ENCODE results near the gene CEP72.
A peak's percentile ranks its signal among the peaks of the same experiment; 100 is the strongest.

The CEP72 gene

GRCh38 chr5:610011-610743 is 2.0 kb upstream of the CEP72 start:
- H3K27ac ChIP-seq: no peak overlapping the region
- no peak overlapping the region for H3K4me3 ChIP-seq

DNA sequence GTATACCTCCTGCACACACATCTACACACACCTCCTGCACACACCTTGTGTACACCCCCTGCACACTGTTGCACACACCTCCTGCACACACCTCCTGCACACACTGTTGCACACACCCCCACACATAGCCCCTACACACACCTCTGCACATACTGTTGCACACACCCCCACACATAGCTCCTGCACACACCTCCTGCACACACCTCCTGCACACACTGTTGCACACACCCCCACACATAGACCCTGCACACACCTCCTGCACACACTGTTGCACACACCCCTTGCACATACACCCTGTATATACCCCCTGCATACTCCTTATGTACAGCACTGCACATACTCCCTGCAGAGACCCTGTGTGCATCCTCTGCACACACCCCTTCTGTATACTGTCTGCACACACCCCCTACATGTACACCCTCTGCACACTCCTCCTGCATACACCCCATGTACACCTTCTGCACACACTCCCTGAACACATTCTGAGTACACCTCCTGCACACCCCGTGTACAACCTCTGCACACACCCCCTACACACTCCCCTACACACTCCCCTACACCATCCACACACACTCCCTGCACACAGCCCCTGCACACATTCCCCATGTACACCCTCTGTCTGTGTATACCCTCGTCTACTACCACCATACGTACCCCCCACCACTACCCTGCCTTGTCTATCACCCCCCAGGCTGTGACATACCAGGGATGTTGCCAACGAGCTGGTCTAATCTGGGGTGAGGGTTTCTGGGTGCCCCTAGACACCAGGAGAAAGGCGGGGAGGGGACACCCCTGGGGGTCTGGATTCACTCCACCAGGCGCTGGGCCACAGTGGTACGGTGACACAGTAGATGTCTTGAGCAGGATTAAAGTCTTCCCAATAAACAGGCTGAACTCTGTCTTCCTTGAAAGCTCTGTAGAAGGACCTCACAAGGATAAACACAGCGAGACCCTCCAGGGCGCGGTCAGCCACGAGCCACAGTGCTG is 1.1 kb upstream of the CEP72 start:
- peak overlapping the region; percentile 63 to 99 (median 94) for H3K4me3 ChIP-seq
- H3K27ac ChIP-seq: peak overlapping the region in 12 of 21 experiments; percentile 65 to 87 (median 77)

GRCh38 chr5:612498-613424 is 621 bp downstream of the CEP72 start:
- peak overlapping the region in 19 of 21 experiments; percentile 6 to 87 (median 72) for H3K27ac ChIP-seq

DNA sequence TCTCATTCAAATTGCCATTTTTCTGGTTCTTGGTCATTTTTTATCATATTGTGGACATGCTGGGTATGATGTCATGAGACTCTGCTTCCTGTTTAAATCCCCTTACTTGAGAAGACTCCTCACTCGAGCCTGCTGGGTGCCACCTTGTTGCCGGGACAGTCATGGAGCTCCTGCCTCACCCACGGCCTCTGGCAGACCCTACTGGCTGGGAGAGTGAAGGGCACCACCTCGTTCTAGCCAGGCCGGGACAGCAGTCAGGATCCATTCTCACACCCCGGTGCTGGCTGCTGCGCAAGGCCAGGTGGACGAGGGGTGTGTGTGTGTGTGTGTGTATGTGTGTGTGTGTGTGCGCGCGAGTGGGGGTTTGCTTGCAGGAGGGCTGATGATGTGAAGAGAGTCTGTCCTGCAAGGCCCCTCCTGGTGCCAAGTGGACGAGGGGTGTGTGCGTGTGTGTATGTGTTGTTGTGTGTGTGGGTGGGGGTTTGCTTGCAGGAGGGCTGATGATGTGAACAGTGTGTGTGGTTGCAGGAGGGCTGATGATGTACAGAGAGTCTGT is 4.4 kb downstream of the CEP72 start:
- H3K4me3 ChIP-seq: no peak overlapping the region

More at GRCh38 chr5:612498-613424, 621 bp downstream of the CEP72 start:
- peak overlapping the region; percentile 63 to 99 (median 94) for H3K4me3 ChIP-seq

DNA sequence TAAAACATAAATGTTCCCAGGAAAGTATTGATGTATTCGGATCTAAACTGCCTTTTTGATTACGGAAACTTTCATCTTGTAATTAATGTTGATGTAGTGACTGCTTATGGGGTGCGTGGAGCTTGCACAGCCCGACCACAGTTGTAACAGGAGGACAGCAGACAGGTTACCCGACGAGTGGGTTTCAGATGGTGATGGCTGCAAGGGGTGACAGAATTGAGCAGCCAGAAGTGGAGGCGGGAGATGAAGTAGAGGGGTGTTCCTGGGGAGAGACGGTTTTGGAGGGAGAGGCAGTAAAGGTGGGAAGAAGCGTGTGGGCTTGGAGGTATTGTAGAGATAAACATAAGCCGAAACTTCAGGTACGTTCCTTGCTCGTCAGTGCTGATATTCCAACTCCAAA is 5.8 kb downstream of the CEP72 start:
- Histone ChIP-seq H3K27ac (no peak overlapping the region), H3K4me3 (no peak overlapping the region)

More for the DNA sequence above, 4.4 kb downstream of the CEP72 start:
- no peak overlapping the region for H3K27ac ChIP-seq

DNA sequence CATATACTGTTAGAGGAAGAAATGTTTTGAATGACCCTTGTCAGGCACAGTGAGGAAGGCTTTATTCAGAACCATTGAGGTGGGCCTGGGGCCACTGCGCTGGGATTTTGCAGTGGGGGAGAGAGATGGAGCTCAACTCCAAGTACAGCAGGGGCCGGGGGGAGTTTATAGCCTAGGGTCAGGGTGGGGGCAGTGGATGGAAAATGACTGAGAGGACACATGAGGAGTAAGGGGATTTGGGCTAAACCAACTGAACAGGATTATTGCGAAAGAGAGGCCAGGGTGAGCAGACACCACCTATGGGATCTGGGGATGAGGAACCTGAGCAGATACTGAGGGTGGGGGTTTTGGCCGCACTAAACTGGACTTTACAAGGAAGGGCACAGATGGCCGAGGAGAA is 6.3 kb downstream of the CEP72 start:
- H3K27ac ChIP-seq: no peak overlapping the region
- H3K4me3 ChIP-seq: no peak overlapping the region

DNA sequence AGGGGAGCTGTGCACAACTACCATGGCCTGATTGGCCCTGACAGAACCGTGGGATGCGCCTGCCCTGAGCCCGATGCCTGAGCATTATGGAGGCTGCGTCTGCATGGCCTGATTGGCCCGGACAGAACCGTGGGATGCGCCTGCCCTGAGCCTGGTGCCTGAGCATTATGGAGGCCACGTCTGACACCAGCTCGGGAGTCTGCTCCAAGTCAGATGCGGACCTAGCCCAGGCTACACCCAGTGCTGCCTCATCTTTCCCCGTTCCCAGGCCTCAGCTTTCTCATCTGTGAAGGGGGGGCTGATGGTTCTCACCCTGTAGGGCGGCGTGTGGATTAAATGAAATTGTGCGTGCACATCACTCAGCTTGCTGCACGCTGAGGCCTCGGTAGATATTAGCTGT is 7.3 kb downstream of the CEP72 start:
- Histone ChIP-seq H3K4me3 (no peak overlapping the region), H3K27ac (no peak overlapping the region)

GRCh38 chr5:620152-620551 is 8.0 kb downstream of the CEP72 start:
- H3K4me3 ChIP-seq: no peak overlapping the region
- H3K27ac ChIP-seq: no peak overlapping the region

GRCh38 chr5:620586-621180 is 8.5 kb downstream of the CEP72 start:
- Histone ChIP-seq H3K27ac (no peak overlapping the region), H3K4me3 (no peak overlapping the region)

DNA sequence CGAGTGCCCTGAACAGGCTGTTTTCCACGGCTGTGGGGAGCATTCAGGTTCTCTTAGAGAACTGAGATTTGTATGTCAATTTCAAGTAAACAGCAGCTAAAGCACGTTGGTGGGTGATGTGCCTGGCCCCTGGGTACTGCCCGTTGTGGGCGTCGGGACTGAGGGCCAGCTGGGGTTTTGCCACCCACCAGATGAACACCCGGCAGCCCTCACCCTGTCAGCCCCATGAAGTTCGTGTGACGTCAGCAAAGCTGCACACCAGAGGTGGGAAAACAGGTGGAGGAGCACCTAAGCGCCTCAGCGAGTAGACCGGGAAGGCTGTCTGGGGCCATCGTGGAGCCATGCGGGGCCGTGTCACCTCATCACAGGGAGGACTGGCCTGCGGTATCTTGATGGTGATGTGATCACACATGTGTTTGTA is 9.2 kb downstream of the CEP72 start:
- H3K27ac ChIP-seq: no peak overlapping the region
- no peak overlapping the region for H3K4me3 ChIP-seq

GRCh38 chr5:622359-622758 is 10.2 kb downstream of the CEP72 start:
- Histone ChIP-seq H3K4me3 (no peak overlapping the region), H3K27ac (no peak overlapping the region)

GRCh38 chr5:622946-623522 is 10.9 kb downstream of the CEP72 start:
- no peak overlapping the region for H3K4me3 ChIP-seq
- no peak overlapping the region for H3K27ac ChIP-seq

GRCh38 chr5:623531-623930 is 11.4 kb downstream of the CEP72 start:
- Histone ChIP-seq H3K27ac (no peak overlapping the region), H3K4me3 (no peak overlapping the region)

DNA sequence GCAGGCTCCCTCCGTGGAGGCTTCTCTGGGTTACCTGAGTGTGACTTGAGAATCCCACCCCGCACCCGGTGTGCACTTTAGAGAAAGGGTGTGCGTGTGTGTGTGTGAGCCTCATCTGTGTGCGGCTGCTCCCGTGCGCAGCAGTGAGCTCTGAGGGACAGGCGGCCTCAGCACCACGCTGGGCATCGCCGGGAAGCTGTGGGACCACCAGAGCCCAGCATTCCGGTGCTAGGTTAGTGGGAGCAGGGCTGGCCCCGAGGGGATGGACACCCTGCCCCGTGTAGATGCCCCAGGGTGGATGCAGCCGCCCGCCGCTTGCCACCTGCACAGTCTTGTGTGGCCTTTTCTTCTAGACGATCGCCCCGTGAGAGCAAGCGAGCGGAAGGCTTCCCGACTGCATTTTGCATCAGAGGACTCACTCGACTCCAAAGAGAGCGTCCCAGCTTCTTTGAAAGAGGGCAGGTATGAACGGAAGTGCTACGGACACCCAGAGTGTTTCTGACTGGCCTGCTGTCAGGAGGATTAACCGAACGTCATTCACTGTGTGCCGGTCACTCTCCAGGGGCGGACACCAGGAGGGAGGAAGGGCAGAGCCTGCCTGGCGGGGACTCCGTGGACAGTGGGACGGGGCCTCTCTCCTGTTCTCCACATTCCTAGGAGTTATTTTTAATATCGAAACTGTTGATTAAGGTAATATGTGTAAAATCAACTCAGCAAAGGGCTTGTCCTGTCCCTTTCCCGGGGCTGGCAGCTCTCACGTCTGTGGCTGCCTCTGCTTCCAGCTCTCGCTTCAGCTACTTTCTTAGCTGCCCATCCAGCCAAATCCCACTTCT is 12.2 kb downstream of the CEP72 start:
- no peak overlapping the region for H3K27ac ChIP-seq
- no peak overlapping the region for H3K4me3 ChIP-seq

GRCh38 chr5:624951-625230 is 12.8 kb downstream of the CEP72 start:
- H3K27ac ChIP-seq: no peak overlapping the region
- no peak overlapping the region for H3K4me3 ChIP-seq

- H3K27ac ChIP-seq: no peak overlapping the region
- H3K4me3 ChIP-seq: no peak overlapping the region
These were observed 13.4 kb downstream of the CEP72 start for GRCh38 chr5:625516-625915.

GRCh38 chr5:626850-627249 is 14.7 kb downstream of the CEP72 start:
- H3K27ac ChIP-seq: no peak overlapping the region
- no peak overlapping the region for H3K4me3 ChIP-seq

DNA sequence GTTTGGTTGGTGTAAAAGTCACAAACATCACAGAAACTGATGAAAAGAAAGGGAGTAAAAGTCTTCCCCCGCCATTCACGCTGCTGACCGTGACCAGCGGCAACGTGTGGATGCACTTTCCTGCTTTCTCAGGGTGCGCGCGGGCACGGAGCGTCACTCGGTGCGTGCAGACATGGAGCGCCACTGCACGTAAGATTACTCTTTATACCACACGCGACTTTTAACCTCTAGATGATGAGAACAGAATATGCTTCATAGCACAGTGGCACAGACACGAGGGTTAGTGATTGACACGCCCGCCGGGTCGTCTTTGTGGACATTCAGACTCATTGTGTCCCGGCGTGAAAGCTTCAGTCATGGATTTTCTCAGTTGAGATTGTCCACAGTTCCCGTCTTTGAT is 15.7 kb downstream of the CEP72 start:
- Histone ChIP-seq H3K27ac (no peak overlapping the region), H3K4me3 (no peak overlapping the region)

Measured in skin epidermis (tissue), 12 donors.